GM21737 (cell line): ENCODE results near the gene TAGAP.

Source experiments
- ATAC-seq: cut with Tn5 transposase; IDR thresholded peaks from one replicate; pipeline ENCODE4 v1.9.1; 2021; ENCODE audit warnings: mild to moderate bottlenecking, moderate library complexity; ENCODE audit not compliant: unreplicated experiment

The TAGAP gene

DNA sequence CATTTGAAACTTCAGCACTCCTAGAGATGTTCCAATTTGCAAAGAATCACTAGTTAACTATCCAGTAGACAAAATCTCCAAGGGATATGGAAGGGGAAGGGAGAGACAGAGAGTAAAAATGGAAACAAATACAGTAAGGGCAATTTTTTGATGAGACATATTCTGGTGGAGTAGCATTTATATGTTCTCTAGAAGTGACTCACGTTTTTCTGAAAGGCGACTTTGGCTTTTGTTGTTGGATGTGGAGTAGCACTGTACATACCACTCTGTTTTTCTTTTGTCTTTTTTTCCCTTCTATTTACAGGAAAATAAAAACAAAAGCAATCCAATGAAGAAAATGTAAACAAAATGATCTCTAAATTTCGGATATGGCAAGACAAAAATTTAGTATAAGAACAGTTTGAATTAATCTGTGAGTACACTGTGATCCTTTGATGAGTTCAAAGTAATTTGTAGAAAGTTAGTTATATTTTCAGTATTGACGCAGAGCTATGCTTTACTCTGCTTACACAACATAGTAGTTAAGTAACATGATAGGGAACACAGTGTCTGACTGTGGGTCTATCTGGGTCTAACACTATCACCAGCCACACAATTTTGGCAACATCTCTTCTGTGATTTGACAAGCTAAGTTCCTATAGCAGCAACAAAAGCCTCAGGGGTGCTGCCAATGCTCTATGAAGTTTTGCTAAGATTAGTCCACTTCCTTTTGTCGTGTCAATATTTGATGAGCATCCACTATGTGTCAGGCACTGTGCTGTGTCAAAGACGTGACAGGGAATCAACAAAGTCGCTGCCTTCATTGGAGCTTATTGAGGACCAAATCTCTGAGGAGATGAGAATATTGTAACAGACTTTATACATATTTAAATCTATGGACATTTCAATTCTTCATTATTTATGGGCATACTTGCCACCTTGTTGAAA is 27.3 kb upstream of the TAGAP start:
- ATAC-seq, result no peak

DNA sequence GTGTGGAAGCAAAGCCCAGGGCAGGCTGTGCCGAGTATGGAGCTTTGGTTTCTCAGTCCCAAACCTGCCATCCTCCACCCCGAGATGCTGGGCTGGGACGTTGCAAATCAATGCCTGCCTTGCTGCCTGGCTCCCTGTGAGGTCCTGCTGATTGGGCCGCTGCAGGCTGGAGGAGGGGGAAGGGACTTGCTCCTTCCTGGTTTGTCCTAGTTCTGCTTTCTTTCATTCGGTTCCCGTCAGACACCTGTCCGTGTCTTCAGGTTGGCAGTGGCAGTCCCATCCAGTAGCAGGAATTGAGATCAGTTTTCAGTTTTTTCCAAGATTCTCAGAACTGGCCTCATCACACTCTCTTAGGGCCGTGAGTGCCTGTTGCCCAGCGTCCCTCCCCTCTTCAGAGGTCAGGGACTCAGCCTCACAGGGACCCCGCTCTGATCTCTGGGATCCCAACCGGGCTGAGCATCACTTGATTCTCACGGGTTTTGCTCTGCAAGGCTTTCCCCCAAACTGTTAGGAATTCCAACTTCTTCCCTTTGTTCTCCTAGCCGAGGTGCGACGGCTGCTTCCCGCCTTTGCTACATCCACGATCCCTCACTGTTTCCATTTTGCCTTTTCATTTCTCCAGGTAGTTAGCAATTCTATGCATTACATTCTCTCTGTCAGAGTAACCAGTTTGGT is 24.2 kb upstream of the TAGAP start:
- ATAC-seq, result no peak

DNA sequence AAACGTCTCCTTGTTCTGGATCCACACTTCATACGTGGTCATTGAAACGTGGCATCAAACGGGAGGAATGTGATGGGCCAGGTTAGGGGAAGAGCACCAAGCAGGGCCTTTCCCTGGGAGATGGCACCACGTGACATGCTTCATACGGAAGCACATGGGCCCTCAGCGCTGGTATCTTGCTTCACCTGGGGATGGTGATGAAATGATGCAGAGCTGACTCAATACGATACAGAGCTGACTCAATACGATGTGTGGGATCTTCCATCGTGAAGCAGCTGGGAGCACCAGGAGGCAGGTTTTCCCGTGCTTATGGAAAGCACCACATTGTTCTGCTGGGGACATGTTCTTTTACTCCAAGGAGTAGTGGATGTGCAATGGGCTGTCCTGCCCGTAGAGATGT is 22.5 kb upstream of the TAGAP start:
- ATAC-seq, result no peak

DNA sequence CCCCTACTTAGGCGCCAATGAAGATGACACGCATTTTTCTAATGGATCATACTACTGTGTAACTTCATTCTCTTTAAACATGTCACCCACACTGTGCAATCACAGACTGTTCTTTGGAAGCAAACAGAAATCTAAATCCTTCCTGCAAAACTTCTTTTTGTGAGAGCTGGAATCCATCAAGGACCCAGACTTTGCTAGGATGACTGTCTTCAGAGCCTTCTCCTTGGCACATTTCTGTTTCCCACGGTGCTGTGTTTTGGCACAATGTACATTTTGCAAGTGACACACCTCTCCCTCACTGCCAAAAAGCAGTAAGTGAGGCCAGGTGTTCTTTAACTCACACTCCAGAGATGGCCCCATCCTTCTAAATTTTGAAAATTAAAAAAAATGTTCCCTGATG is 21.7 kb upstream of the TAGAP start:
- ATAC-seq, result no peak

DNA sequence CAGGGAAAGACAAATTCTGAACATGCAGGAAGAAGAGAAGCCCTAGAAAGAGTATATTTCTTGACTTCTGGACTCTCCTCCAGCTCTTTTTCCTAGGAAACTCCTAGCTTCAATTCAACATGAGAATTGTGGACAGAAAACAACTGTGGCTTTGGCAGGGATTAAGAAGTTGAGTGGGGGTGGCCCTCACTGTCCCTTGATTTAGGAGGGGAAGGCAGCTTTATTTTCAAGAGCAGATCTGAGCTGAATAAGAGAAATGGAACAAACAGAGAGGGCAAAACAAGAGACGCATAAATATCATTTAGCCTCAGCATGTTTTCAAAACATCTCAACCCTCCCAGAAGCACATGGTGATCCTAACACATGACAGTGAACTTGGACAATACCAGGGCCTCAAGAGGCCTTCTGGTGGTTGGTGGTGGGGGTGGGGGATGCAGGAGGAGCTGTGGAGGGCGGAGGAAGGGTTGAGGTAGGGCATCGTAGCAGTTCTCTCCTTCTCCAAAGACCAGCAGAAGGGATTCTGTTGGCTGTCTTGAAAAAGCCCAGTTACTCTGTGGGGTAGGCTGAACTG is 21.1 kb upstream of the TAGAP start:
- ATAC-seq, result no peak

DNA sequence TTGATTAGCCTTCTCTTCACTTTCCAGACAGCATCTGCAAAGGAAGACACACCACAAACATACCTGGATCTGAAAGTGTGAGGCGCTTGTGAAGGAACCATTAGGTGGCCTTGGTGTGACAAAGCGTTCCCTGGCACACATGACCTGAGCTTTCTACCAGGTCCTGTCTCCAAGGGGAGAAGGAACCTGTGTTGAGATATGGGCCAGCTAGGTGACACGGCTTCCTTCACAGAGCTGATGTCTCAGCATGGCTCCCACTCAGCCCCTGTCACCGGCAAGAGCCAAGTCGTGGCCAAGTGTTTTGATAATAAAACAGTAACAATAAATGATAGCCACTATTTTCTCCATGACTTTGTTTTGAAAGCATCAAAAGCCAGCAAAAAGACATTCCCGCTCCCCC is 20.3 kb upstream of the TAGAP start:
- no peak for ATAC-seq

DNA sequence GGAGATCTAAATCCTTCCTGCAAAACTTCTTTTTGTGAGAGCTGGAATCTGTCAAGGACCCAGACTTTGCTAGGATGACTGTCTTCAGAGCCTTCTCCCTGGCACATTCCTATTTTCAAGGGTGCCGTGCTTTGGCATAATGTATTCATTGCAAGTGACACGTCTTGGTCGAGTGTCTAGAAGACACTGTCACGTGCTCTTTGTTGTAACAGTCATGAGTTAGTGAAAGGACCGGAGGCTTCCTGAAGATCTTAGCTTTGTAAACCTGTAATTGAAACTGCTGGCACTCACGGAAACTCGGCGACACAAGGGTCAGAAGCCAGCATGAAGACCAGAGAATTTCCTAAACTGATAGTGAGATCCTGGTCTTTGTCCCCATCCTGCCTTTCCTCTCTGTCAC is 19.7 kb upstream of the TAGAP start:
- ATAC-seq, result no peak

DNA sequence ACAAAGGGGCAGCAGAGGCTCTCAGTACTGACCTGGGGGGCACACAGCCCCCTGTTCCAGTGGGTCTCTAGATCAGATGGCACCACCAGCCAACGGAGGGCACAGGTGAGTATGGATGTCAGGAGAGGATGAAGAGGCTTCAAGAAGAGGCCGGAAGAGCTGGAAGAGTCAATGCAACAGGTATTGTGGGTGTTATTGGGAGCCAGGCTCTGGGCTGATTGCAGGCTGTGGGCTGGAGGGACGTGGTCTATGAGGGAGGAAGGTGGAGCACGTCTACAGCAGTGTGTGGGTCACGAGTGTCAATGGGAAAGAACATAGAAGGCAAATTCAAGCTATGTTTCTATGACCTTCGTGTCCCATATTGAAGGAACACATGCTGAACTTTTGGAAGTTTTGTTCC is 18.8 kb upstream of the TAGAP start:
- ATAC-seq, result no peak

DNA sequence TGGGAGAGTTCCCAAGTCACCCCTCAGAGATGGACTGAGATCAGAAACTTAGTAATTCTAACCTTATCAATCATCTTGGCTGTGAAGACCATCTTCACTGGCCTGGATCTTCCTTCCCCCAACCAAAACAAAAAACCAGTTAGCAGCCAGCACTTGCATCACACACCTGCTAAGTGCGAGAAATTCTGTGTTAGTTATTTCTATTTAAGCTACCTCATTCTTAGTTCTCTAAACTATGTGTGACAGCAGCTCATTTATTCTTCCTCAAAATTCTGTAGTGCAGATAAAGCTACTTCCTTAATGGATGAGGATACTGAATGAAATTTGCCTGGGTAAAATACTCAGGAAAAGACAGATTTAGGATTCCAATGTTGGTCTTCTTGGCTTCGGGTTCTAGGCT is 18.2 kb upstream of the TAGAP start:
- no peak for ATAC-seq

DNA sequence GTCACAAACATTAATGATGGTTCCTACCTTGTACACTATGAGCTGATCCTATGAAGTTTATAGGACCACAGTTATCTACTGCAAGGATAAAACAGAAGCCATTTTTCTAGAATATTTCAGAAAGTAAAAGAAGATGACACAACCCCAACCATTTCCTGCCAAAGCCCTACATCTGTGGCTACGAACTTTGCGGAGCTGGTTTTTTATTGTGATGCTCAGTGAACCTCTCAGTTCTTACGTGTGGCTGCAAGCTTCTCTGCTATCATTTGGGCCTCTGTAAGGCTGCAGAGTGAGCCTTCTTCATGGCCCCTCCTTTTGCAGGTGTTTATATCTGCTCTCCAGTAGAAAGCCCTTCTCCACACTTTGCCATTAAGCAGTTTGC is 17.8 kb upstream of the TAGAP start:
- ATAC-seq, result no peak

DNA sequence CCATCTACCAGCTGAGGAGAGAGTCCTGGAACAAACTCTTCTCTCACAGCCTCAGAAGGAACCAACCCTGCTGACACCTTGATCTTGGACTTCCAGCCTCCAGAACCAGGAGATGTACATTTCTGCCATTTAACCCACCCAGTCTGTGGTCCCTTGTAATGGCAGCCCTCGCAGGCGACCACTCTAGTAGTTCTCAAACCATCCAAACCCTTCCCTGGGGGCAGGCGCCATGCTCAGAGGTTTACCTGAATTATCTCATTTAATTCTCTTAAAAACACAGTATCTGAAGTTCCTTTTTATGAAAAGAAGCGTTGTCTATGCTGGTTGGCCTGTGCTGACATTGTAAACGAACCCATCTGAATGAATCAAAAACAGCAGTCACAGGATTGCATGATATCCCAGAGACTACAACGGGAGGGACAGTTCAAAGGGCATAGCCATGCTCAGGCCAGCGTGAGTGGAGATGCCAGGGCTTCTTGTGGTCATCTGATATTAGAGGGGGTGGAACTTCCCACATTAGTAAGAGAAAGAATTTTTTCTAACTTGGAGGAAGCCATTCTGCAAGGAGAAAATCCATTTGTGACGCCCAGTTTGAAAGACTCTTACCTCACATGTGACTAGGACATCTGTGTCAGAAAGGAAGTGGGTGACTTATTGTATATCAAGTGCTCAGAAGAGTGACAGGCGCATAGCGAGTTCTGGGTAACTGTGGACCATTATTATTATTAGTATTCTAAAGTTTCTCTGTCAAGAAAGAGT is 17.2 kb upstream of the TAGAP start:
- no peak for ATAC-seq

DNA sequence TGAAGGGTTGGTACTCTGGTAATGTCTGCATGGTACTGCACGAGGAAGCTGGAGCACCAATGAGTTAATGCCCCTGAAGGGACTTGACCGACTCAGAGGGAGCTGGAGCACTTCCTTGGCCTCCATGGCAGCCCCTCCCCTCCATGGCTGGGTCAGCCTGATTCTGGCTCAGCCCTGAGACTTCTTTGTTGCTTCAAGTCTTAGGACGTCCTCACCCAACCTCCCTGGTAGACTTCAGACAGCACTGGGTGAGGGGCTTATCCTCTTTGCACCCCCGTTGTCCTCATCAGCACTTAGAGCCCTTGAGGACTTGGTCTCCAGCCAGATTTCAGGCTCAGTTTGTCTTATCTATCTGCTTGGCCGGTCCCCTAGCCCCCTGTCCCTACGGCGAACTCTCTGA is 16.4 kb upstream of the TAGAP start:
- no peak for ATAC-seq

DNA sequence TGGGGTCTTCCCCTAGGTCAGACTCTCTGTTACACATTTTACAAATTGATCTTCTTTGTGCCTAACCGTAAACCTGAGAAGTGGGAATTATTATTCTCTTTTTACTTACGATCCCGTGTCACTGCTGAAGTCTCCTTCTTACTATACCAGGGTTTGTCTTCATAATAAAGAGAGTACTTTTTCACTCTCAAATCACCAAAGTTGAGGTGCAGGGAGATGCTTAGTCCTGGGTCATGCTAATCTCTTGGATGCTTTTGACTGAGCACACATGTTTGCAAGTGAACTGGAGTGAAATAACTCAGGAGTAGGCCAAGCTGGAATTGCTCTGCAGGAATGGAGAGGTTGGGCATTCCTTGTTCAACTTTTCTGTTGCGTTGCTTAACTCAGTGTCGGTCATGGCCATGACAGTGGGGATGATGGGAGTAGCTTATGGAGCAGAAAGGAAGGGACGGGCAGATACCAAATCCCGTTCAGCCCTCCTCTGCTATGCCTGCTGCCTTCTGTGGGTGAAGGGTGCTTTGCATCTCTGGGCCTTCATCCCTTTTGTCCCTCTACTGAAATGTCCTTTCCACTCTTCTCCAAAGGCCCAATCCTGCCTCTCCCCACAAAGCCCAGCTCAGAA is 15.2 kb upstream of the TAGAP start:
- no peak for ATAC-seq

DNA sequence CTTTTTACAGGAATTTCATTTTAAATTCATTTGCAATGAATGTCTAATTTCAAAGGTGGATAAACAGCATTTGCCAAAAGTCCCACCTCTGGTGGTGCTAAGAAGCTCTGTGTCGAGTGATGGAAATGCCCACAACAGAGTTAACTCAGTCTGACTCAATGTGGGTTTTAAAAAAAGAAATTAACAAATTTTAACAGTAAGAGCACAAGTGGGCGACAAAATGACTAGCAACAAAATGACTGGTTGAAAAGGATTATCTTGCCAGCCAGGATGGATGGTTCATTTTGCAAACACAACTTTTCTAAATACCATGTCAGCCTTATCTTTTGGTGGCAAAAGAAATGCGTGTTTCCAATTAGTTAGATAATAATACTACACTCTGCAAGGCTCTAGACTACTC is 14.3 kb upstream of the TAGAP start:
- ATAC-seq, result no peak

DNA sequence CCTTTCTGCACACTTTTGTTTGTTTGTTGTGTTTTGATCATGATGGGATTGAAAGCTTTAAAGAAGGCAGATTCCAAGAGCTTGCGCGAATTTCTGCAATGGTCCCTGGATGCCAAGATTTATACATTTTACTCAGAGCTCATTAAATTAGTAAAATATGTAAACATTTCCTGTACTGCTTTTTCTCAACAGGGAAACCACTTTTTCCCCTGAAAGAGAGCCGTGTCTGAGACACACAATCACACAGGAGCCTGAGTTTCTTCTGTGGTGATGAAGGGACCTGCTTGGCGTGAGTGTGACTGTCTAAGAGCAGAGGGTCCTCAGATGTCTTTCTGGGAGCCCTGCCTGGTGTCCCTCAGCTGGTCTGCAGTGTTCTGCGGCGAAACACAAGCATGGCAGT is 12.1 kb upstream of the TAGAP start:
- ATAC-seq, result no peak

DNA sequence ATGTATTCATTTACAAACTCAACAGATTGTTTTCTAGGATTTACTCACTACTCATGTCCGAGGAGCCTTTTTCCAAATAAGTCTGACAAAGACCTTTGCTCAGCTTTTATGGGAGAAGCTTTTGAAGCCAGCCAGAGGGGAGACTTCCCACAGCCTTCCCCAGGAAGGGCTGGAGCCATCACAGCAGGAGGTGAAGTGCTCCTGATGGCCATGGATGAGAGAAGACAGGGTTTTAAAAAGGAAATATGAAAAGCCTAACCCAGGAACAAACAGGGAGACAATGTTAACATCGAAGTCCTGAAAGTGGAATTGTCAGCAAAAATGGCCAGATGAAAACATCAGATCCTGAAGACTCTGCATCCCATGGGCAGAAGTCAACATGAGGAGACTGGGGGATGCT is 11.6 kb upstream of the TAGAP start:
- ATAC-seq, result no peak

DNA sequence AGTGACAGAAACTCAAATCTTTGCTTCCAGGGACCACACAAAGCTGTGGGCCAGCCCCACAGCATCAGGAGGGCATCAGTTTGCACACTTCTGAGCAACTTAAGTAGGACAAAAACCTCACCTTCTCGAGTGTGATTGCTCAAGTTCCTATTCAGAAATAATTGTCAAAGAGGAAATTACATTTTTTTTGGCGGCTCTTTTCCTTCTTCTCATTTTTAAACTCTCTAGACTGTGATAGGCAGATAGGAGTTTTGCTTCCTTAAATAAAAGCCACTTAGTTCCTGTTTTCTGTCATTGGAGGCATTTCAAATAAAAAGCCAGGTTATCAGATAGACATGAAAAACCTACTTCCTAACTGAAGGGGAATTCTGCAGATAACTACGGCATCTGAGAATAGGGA is 11.2 kb upstream of the TAGAP start:
- ATAC-seq, result no peak

DNA sequence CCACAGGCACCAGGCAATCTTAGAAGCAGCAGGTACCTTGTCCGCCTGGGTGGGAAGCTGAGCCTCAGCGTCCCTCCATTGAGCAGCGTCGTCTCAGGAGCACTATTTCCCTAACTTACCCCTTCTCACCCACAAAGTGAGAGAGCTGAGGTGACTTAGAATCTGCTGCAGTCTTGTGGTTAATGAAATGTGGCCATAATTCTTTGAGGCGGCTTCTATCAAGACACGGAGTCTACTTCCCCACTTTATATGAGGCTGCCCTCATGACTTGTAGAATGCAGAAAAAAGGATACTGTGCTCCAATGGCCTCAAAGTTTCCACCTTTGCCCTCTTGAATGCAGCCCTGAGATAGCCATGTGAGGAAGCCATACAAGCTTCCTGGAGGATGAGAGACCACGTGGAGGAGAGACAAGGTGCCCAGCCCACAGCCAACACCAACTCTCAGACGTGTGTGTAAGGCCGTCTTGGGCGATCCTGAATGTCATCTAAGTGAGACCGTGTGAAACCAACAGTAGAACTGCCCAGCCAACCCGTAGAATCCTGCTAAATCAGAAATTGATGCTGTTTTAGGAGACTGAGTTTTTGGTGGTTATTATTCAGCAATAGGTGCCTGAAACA is 9.1 kb upstream of the TAGAP start:
- no peak for ATAC-seq

DNA sequence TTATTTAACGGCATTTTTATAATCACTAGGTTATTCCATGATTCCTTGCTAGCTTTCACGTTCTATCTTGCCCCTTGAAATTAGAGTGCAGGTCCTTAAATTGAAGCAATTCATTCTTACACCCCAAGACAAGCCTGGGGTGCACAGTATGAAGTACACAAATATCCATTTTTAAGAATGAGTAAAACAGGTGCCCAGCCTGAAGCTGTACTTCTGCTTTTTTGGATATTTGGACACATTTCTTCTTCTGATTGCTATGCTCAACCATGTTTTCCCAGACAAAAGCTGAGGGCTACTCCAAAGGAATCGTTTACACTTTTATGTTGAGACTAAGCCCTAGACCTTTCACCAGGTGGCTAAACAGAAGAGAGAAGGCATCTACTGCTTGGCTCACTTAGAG is 7.9 kb upstream of the TAGAP start:
- ATAC-seq, result no peak

DNA sequence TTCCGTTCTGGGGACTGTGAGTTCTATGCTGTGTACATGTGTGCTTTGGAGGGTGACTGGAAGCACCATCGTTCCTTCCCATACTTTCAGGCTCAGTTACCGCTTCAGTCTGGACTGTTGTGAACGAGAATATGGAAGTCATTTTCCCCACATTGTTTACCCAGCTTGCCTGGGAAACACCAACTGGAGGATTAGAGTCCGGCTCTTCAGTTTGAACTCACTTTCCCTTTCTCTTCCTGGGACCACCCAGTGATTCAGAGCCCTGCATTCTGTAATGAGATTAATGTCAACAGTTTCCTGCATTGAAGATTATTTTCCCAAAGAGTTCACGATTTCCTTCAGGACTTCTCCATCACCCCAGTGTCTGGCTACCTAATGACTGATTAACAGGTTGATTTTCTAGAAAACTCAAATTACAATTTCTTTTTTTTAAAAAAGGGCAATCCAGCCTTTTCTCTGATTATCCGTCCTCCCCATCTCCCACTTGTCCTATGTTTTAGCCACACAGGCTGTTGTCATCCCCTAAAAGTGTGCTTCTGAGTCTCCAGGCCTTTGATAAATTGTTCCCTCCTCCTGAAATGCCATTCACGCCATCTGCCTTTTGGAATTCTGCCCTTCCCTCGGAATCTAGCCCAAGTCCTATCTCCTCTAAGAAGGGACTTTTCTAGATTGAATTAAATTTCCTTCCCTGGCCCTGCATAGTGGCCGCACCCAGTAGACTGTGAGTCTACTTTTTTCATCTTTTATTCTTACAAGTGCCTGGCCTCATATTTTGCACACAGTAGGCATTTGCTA is 3.3 kb upstream of the TAGAP start:
- ATAC-seq, result no peak
